Measurements from ENCODE around the gene TNPO3.

Gene TNPO3

GRCh38 chr7:128937271-128937646, 117.7 kb downstream of the TNPO3 start:
- DNase-seq: no peak

GRCh38 chr7:128936798-128937197, 118.1 kb downstream of the TNPO3 start:
- no peak for DNase-seq

GRCh38 chr7:128935342-128935730, 119.6 kb downstream of the TNPO3 start:
- DNase-seq: no peak

- DNase-seq: no peak
These were observed 120.3 kb downstream of the TNPO3 start for GRCh38 chr7:128934361-128935341.

GRCh38 chr7:128933180-128933891, 121.6 kb downstream of the TNPO3 start:
- no peak for DNase-seq

- no peak for DNase-seq
These were observed 122.1 kb downstream of the TNPO3 start for GRCh38 chr7:128932862-128933179.

GRCh38 chr7:128931965-128932861, 122.7 kb downstream of the TNPO3 start:
- no peak for DNase-seq

- DNase-seq: no peak
These were observed 123.6 kb downstream of the TNPO3 start for GRCh38 chr7:128931190-128931798.

- DNase-seq: no peak
These were observed 125.8 kb downstream of the TNPO3 start for GRCh38 chr7:128928882-128929788.

GRCh38 chr7:128928159-128928813, 126.6 kb downstream of the TNPO3 start:
- no peak for DNase-seq

- DNase-seq: no peak
These were observed 130.0 kb downstream of the TNPO3 start for GRCh38 chr7:128924707-128925588.

GRCh38 chr7:128923411-128923800, 131.5 kb downstream of the TNPO3 start:
- no peak for DNase-seq

- no peak for DNase-seq
These were observed 132.2 kb downstream of the TNPO3 start for GRCh38 chr7:128922496-128923410.

GRCh38 chr7:128921866-128922440, 133.0 kb downstream of the TNPO3 start:
- no peak for DNase-seq

- no peak for DNase-seq
These were observed 133.9 kb downstream of the TNPO3 start for GRCh38 chr7:128920913-128921582.

GRCh38 chr7:128919881-128920799, 134.8 kb downstream of the TNPO3 start:
- no peak for DNase-seq

- DNase-seq: peak; percentile 26
These were observed 135.7 kb downstream of the TNPO3 start for GRCh38 chr7:128919241-128919640.
